Stomach (tissue), 4 donors: Measurements from ENCODE around the gene TAS2R7.

Experiments
- CTCF ChIP-seq, 7 experiments: fragments of 450-650 bp in 4 of 7; fragments of 200-600 bp in 3 of 7; sonication (generic) in 3 of 7; IDR thresholded peaks; one replicate each; pipeline ENCODE4 v1.5.1; 2016 to 2019; ENCODE audit warnings: antibody characterized with exemption in 7 of 7, control low read depth in 2 of 7, mild to moderate bottlenecking in 1 of 7
- POLR2AphosphoS5 ChIP-seq, 3 donors: sonication (generic); formaldehyde crosslinking; IDR thresholded peaks; one replicate each; pipeline ENCODE4 v1.6.1; 2016; ENCODE audit warnings: antibody characterized with exemption in 3 of 3

- no peak for TF ChIP-seq CTCF (IDR thresholded peaks at IDR 0.05)
- no peak for TF ChIP-seq POLR2AphosphoS5 (IDR thresholded peaks at IDR 0.05)
Measured at GRCh38 chr12:10849425-10849878, 47.0 kb upstream of the TAS2R7 start, which contains the start of gene PRR4.
